ENCODE measurements around the gene SPDYE6.
A peak's percentile ranks its signal among the peaks of the same experiment; 100 is the strongest.
"Not testable (repeated sequence)": the region's sequence is repeated elsewhere in the genome, so short reads cannot be mapped to it uniquely, and the experiment has no call there.

SPDYE6 gene

GRCh38 chr7:102363549-102364393 is 7.5 kb upstream of the SPDYE6 start:
- peak; percentile 97 for DNase-seq

- not testable (repeated sequence) for DNase-seq
These were observed 9.3 kb downstream of the SPDYE6 start for GRCh38 chr7:102346983-102347382.

DNA sequence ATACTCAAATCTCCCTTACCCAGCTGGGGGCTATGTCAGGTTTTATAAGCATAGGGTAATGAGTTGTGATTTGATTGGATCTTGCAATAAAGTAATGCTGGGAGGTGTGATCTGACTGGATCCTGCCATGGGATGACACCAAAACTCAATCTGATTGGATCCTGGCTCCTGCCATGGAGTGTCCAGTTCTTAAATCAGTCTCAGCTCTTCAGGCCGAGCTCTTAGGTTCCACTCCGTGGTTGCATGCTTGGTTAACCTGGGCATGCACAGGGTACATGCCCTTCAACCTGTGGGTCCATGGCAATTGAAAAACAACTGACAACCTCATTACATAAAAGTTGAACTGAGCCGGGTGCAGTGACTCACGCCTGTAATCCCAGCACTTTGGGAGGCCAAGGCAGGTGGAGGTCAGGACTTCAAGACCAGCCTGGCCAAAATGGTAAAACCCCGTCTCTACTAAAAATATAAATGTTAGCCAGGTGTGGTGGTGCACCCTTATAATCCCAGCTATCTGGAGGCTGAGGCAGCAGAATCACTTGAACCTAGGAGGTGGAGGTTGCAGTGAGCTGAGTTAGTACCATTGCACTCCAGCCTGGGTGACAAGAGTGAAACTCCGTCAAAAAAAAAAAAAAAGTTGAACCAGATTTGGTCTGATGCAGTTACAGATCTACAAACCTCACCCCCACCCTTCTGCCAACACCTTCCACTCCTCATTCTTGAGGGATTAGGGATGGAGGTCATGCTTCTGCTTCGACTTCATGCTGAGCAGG is 15.5 kb downstream of the SPDYE6 start:
- not testable (repeated sequence) for DNase-seq

- not testable (repeated sequence) for DNase-seq
These were observed 18.8 kb downstream of the SPDYE6 start for GRCh38 chr7:102337420-102337819.

- not testable (repeated sequence) for DNase-seq
These were observed 19.2 kb downstream of the SPDYE6 start for GRCh38 chr7:102337002-102337401.

- not testable (repeated sequence) for DNase-seq
These were observed 20.7 kb downstream of the SPDYE6 start for GRCh38 chr7:102335574-102335973.

- not testable (repeated sequence) for DNase-seq
These were observed 25.4 kb downstream of the SPDYE6 start for GRCh38 chr7:102330666-102331460.

DNA sequence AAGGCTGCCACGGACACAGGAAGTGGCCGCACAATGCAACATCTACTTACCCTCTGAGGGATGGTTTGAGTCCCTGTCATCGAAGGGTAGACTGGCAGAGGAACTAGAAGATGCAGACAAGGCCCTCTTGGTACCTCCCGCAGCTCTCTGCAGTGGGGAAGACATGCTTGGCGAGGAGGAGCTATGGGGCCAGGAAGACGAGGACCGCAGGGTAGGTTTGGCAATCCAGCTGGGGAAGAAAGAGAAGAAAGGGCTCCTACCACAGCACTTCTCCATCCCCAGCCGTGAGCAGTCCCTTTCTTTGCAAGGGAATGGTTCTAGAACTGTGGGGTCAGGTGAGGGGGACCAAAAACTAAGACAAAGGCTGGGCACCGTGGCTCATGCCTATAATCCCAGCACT is 26.9 kb downstream of the SPDYE6 start:
- DNase-seq = not testable (repeated sequence)

DNA sequence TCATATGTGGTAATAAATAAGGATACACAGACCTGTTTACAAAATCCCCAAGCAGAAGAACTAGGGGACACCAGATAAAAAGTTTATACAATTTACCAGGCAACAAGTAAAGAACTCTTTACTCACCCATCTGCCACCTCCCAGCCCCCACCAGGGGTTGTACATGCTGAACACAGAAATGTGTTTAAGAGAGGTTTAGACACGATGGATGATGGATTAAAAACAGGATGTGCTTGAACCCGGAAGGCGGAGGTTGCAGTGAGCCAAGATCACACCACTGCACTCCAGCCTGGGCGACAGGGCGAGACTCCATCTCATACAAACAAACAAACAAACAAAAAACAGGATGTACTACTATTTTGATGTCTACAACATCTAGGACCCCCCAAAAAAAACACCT is 27.4 kb downstream of the SPDYE6 start:
- not testable (repeated sequence) for DNase-seq

- not testable (repeated sequence) for DNase-seq
These were observed 29.1 kb downstream of the SPDYE6 start for GRCh38 chr7:102327183-102327582.

DNA sequence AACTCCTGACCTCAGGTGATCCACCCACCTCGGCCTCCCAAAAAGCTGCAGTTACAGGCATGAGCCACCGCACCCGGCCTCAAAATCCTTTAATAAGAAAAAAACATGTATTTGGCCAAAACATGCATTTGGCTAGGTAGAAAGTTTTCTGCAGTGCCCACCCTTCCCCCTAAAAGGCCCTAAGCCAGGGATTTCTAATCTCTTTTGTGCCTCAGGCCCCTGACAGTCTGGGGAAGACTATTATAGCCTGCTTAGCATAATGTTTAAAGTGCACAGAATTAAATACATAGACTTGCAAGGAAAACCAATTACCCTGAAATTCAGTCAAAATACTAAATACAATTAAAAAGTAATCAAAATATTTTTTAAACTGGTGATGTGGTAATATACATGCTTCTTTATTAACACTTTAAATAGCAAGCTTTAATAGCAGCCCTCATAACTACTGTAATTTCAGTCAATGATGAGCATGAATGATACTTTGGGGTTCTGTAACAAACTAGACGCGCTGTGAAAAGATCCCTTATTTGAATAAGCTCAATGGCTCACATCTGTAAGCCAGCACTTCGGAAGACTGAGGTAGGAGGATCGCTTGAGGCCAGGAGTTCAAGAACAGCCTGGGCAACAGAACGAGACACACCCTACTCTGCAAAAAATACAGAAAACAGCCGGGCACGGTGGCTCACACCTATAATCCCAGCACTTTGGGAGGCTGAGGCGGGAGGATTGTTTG is 29.9 kb downstream of the SPDYE6 start:
- no peak for DNase-seq

DNA sequence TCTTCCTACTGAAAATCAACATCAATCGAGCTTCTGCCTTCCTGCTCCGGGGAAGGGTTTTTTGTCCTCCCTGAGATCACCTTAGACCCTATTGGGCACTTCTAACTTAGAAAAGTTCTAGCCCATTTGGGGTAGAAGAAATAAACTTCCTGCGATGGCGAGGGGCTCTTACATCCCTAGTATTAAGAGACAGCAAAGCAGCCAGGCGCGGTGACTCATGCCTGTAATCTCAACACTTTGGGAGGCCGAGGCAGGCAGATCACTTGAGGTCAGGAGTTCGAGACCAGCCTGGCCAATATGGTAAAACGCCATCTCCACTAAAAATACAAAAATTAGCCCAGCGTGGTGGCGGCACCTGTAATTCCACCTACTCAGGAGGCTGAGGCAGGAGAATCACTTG is 31.1 kb downstream of the SPDYE6 start:
- not testable (repeated sequence) for DNase-seq

GRCh38 chr7:102323914-102324195 is 32.4 kb downstream of the SPDYE6 start:
- DNase-seq = no peak

DNA sequence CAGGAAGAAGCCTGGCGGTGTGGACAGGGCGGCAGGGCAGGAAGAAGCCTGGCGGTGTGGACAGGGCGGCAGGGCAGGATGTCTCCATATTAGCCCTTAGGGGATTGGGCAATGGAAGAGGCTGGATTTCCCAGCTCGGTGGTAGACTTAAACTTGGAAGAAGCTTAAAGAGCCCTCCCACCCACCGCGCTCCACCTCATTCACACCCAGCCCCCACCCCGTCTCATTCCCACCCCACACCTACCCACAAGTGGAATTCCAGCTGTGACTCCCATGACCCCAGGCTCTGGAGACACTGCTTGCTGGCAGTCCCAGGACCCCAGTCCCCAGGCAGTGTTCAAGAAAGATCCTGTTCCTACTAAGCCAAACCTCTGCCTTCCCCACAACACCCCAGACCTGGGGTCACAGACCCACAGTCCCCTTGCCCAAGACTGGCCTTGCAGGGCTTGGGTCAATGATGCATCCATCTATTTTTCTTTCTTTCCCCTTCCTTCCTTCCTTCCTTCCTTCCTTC is 34.0 kb downstream of the SPDYE6 start:
- no peak for DNase-seq

DNA sequence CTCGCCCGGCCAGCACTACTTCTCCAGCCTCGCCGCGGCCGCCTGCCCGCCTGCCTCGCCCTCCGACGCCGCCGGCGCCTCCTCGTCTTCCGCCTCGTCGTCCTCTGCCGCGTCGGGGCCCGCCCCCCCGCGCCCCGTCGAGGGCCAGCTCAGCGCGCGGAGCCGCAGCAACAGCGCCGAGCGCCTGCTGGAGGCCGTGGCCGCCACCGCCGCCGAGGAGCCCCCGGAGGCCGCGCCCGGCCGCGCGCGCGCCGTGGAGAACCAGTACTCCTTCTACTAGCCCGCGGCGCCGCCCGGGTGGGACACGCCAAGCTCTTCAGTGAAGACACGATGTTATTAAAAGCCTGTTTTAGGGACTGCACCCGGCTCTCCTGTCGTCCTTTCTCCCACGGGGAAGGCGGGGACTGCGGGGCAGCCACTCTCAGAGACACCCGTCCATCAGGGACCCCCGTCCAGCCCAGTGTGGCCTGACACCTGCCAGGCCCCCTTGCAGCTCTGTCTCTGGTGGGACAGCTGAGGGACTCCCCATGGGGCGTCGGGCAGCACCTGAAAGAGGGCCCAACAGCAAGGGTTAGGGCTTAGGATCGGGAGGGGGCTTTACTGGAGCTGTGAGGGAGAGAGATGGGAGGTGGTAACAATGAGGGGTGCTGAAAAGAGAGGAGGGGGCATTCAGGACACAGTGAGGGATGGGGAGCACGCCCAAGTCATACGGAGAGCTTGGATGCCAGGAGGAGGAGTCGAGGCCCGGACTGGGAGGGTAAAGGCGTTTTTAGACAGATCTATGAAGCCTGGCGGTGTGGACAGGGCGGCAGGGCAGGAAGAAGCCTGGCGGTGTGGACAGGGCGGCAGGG is 34.7 kb downstream of the SPDYE6 start:
- DNase-seq = no peak

- no peak for DNase-seq
These were observed 35.5 kb downstream of the SPDYE6 start for GRCh38 chr7:102320601-102321350.

GRCh38 chr7:102320181-102320580 is 36.1 kb downstream of the SPDYE6 start:
- no peak for DNase-seq

DNA sequence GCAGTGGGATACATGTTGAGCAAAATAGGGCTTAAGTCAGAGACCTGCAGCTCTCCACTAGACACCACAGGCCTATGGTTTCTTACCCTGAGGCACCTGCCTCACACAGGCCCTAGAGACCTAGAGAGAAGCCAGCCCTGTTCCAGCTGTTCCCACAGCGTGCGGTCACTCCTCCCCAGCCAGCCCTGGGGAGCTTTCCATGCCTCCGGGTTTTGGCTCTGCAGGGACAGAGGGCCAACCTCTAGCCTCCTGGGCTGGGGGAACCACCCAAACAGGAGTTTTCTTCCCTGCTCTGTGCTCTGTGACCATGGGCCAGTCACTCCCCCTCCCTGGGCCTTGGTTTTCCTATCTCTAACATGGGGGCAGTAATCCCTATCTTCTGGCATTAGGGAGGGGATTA is 36.6 kb downstream of the SPDYE6 start:
- no peak for DNase-seq

DNA sequence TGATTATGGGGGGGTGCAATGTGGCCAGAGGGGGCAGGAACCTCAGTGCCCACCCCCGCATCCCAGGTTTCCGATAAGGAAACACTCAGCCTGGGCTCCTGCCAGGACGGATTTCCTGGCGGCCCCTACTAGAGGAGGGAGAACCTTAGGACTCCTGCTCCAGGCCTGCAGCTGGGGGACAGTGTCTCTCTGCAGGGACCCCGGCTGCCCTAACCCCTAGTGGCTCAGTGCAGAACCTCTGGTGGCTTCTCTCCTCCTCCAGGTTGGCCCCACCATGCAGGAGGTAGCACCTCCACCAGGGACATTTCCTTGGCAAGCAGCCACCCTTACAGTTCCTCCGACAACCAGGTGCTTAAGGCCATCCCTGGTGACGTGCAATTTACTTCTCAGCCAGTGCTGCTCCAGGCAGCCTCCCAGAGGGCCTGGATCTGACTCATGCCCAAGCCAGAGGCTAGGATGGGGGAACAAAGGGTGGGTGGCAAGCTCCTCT is 37.7 kb downstream of the SPDYE6 start:
- peak; percentile 12 to 39 for DNase-seq
